ENCODE measurements around the gene ASB9.

Gene ASB9

DNA sequence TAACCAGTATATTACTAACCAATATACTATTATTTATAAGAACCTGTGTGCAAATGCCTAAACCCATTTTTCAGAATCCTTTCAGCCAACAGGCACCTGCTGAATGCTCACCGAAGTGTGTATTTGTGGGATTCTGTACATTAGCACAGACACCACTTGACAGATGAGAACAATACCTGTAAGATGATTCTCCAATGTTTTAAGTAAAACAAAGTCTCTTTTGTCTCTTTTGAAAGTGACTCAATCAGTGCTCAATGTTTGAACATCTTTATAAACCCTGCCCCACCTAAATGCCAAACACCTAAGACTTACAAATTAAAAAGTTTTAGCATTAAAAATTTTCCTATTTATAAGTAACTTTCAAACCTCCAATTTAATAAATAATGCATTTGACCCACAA, 763 bp downstream of the ASB9 start:
- Histone ChIP-seq H3K27ac (ENCODE audit: low read length) (no peak overlapping the region), H3K9ac (ENCODE audit: low read length) (no peak overlapping the region), H3K79me2 (ENCODE audit: low read length) (no peaks in the 10 kb centered on the region), H2AFZ (ENCODE audit: low read depth, low read length) (no peak overlapping the region), H3K9me3 (ENCODE audit: insufficient read depth, low read length) (no peaks in the 10 kb centered on the region), H3K4me2 (ENCODE audit: low read length) (no peak overlapping the region; the same call in 1 of the 2 replicates), H3K27me3 (ENCODE audit: low read depth, low read length) (no peaks in the 10 kb centered on the region), H3K4me1 (ENCODE audit: low read length) (no peaks in the 10 kb centered on the region), H4K20me1 (ENCODE audit: insufficient read depth, low read length) (no peaks in the 10 kb centered on the region), H3K4me3 (ENCODE audit: low read length) (no peak overlapping the region; the same call in 1 of the 2 replicates), H3K36me3 (replicated peaks; ENCODE audit: low read depth, low read length) (no peaks in the 10 kb centered on the region)
- TF ChIP-seq EZH2phosphoT487 (IDR thresholded peaks at IDR 0.05; ENCODE audit: low read depth) (no peak), CTCF (IDR thresholded peaks at IDR 0.05; ENCODE audit: low read depth, low read length) (no peak)

DNA sequence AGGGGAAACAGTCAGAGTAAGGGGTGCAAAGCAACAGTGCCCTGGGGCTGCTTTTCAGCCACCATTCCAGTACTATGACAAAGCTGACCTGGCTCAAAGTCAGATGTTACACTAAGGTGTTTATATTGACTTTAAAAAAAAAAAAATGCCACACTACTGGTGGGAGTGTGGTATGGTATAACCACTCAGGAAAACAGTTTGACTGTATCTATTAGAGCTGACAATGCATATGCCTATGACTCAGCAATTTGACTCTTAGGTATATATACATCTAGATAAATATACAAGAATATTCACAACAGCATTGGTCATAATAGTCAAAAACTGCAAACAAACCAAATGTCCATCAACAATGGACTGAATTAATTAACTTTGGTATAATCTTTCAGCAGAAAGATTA, 15.0 kb downstream of the ASB9 start:
- H3K9ac ChIP-seq (ENCODE audit: low read length): no peak overlapping the region
- H3K36me3 ChIP-seq (replicated peaks; ENCODE audit: low read depth, low read length): no peaks in the 10 kb centered on the region
- no peak overlapping the region for H3K27ac ChIP-seq (ENCODE audit: low read length)
- H3K79me2 ChIP-seq (ENCODE audit: low read length): no peaks in the 10 kb centered on the region
- H3K4me1 ChIP-seq (ENCODE audit: low read length): no peaks in the 10 kb centered on the region
- no peaks in the 10 kb centered on the region for H3K27me3 ChIP-seq (ENCODE audit: low read depth, low read length)
- no peak overlapping the region for H2AFZ ChIP-seq (ENCODE audit: low read depth, low read length)
- H3K4me3 ChIP-seq (ENCODE audit: low read length): no peak overlapping the region
- H3K9me3 ChIP-seq (ENCODE audit: insufficient read depth, low read length): no peaks in the 10 kb centered on the region
- H3K4me2 ChIP-seq (ENCODE audit: low read length): no peak overlapping the region
- TF ChIP-seq CTCF (IDR thresholded peaks at IDR 0.05; ENCODE audit: low read depth, low read length) (no peak), EZH2phosphoT487 (IDR thresholded peaks at IDR 0.05; ENCODE audit: low read depth) (no peak)
- no peaks in the 10 kb centered on the region for H4K20me1 ChIP-seq (ENCODE audit: insufficient read depth, low read length)

DNA sequence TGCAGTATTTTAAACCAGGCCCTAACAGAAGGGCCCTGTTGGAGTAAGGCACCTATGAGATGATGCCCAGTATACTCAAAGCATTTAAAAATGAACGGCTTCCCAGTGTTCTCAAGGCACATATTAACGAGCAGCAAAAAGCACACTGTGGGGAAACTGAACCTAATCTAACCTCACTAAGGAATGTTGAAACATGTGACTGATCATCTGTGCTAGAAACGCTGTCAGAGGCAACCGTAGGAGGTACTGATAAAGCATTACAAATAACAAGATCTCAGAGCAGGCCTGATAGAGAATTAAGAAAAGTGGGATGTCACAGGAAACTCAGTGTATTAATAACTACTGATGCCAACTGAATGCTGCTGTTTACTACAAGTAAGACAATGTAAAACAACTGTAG, 24.0 kb downstream of the ASB9 start:
- Histone ChIP-seq H3K4me2 (ENCODE audit: low read length) (no peak overlapping the region), H3K27me3 (ENCODE audit: low read depth, low read length) (no peaks in the 10 kb centered on the region), H3K9ac (ENCODE audit: low read length) (no peak overlapping the region), H2AFZ (ENCODE audit: low read depth, low read length) (no peak overlapping the region), H3K79me2 (ENCODE audit: low read length) (no peaks in the 10 kb centered on the region), H3K4me3 (ENCODE audit: low read length) (no peak overlapping the region), H3K4me1 (ENCODE audit: low read length) (peaks cover 12% of the 10 kb centered on the region), H3K36me3 (replicated peaks; ENCODE audit: low read depth, low read length) (no peaks in the 10 kb centered on the region), H4K20me1 (ENCODE audit: insufficient read depth, low read length) (no peaks in the 10 kb centered on the region), H3K27ac (ENCODE audit: low read length) (no peak overlapping the region), H3K9me3 (ENCODE audit: insufficient read depth, low read length) (no peaks in the 10 kb centered on the region)
- TF ChIP-seq EZH2phosphoT487 (IDR thresholded peaks at IDR 0.05; ENCODE audit: low read depth): no peak
- no peak for TF ChIP-seq CTCF (IDR thresholded peaks at IDR 0.05; ENCODE audit: low read depth, low read length)

DNA sequence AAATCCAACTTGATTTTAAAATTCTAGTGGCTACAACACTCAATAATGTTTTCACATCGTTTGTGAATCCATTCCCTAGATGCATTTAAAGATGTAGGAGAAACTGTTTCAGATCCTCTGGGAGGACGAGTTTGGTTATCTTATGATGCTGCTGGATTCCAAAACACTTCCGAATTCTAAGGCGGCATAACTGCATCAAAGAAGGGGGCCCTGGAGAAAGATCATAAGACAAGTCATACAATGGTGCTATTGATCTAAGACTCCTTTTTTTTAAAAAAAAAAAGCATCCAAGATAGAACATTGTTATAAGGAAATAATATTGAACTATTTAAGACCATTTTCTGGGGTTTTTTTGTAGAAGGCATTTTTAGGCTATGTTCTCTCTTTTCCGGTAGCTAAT, 25.5 kb downstream of the ASB9 start:
- no peak overlapping the region for H3K4me2 ChIP-seq (ENCODE audit: low read length)
- H4K20me1 ChIP-seq (ENCODE audit: insufficient read depth, low read length): no peaks in the 10 kb centered on the region
- H3K79me2 ChIP-seq (ENCODE audit: low read length): no peaks in the 10 kb centered on the region
- H3K9ac ChIP-seq (ENCODE audit: low read length): no peak overlapping the region
- H2AFZ ChIP-seq (ENCODE audit: low read depth, low read length): no peak overlapping the region
- H3K27ac ChIP-seq (ENCODE audit: low read length): no peak overlapping the region
- no peaks in the 10 kb centered on the region for H3K9me3 ChIP-seq (ENCODE audit: insufficient read depth, low read length)
- peaks cover 12% of the 10 kb centered on the region for H3K4me1 ChIP-seq (ENCODE audit: low read length)
- no peak for TF ChIP-seq EZH2phosphoT487 (IDR thresholded peaks at IDR 0.05; ENCODE audit: low read depth)
- no peak for TF ChIP-seq CTCF (IDR thresholded peaks at IDR 0.05; ENCODE audit: low read depth, low read length)
- H3K27me3 ChIP-seq (ENCODE audit: low read depth, low read length): no peaks in the 10 kb centered on the region
- no peaks in the 10 kb centered on the region for H3K36me3 ChIP-seq (replicated peaks; ENCODE audit: low read depth, low read length)
- H3K4me3 ChIP-seq (ENCODE audit: low read length): no peak overlapping the region
